ENCODE data around the gene CES2.
A peak's percentile ranks its signal among the peaks of the same experiment; 100 is the strongest.
"Not testable (repeated sequence)": the region's sequence is repeated elsewhere in the genome, so short reads cannot be mapped to it uniquely, and the experiment has no call there.

Gene CES2, protein sequence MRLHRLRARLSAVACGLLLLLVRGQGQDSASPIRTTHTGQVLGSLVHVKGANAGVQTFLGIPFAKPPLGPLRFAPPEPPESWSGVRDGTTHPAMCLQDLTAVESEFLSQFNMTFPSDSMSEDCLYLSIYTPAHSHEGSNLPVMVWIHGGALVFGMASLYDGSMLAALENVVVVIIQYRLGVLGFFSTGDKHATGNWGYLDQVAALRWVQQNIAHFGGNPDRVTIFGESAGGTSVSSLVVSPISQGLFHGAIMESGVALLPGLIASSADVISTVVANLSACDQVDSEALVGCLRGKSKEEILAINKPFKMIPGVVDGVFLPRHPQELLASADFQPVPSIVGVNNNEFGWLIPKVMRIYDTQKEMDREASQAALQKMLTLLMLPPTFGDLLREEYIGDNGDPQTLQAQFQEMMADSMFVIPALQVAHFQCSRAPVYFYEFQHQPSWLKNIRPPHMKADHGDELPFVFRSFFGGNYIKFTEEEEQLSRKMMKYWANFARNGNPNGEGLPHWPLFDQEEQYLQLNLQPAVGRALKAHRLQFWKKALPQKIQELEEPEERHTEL
- 46.8 to 59.2 (median 50.8) reads per million in 4 experiments for total RNA-seq

DNA sequence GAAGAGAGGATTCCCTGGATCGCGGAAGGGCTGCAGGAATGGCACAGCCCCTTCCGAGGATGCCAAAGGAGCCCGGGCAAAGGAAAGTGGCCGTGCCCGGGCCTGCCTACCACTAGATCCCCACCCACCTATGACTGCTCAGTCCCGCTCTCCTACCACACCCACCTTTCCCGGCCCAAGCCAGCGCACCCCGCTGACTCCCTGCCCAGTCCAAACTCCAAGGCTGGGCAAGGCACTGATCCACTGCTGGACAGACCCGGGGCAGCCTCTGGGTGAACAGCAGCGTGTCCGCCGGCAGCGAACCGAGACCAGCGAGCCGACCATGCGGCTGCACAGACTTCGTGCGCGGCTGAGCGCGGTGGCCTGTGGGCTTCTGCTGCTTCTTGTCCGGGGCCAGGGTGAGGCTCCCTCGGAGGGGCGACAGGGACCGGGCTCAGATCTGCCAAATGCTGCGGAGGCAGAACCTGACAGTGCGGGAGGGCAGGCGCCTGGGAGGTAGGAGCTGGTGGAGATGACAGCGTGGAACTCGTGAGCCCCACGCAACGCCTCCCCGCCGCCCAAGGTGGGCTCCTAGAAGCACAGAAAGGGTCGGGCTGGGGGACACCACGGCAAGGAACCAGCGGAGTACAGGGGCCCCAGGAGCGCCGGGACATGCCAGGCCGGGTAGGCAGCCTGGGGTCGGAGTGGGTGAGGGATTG is at the start of gene CES2:
Gene CES2 (plus strand): TSS at position 203 of the 698 bp plus-strand sequence. CDS start 120 bp downstream, at position 323.
- no peak for DNase-seq

DNA sequence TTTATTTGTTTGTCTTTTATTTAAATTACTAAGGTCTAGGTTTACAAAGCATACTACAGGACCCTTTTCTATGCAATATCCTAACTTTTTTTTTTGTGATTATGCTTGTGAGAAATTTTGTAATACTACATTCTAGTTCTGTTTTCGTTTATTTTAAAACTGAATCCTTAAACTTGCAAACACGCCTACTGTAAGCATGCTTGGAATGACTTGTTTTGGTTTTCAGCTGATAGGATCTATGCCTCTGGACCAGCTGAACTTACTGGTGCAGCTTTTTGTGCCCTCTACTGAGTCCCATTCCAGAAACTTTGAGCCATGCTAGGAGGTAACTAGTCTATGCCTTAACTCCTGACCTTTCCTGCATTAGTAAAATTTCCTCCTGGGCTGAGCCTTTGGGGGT is 49.0 kb upstream of the CES2 start:
- DNase-seq = no peak

DNA sequence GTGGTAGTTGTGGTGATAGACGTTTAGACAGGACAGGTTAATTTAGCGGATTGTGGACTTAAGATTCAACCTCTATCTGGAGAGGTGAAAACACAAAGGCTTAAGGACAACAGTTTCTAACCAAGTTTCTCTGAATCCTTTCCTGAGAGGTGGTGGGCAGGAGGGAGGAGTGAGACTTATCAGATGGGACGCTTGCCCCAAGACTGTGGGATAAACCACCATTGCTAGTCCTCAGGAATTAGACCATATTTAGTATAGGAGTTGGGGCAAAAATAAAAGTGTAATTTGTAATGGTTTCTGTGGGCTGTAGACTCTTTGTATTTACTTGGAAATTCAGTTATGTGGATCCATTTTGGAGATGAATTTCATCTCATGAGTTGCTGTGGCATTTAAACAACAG is 48.4 kb upstream of the CES2 start:
- no peak for DNase-seq

DNA sequence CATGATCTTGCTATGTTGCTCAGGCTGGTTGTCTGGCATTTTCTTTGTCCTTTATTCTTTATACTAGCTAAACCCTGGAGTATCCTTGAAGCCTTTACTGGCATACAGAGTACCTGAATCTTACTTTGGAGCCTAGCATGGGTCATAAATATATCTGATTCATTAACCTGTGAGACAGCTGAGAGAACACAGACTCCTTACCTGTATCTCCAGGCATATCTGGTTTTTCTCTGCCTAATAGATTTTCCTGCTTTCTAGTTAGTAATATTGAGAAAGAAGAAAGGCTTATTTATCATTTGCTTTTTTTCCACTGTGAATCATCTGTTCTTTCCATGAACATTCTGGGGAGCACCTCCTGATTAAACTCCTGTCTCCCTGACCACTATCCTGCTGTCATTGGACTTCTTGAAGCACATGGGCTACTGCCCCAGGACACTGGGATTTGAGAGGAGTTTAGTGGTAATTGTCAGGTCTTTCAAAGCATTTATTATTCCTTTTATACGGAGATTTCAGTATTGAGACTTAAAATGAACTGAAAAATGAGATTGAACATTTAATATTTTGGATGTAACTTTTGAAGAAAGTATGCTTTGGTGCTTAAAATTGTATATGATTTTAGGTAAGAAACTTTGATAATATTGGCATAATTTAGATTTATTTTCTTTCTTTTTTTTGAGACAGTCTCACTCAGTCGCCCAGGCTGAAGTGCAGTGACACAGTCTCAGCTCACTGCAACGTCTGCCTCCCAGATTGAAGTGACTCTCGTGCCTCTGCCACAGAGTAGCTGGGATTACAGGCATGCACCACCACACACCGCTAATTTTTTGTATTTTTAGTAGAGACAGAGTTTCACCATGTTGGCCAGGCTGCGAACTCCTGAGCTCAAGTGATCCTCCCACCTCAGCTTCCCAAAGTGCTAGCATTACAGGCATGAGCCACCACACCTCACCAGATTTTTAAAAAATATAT is 46.4 kb upstream of the CES2 start:
- no peak for DNase-seq

DNA sequence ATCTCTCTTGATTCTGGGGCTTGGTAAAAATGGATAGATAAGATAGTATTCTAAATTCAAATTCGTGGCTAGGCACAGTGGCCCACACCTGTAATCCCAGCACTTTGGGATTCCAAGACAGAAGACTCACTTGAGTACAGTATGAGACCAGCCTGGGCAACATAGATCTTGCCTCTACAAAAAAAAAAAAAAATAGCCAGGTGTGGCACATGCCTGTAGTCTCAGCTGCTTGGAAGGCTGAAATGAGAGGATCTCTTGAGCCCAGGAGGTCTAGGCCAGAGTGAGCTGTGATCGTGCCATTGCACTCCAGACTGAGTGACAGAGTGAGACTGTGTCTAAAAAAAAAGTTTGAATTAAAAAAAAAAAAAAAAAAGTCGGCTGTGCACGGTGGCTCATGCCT is 45.7 kb upstream of the CES2 start:
- no peak for DNase-seq

DNA sequence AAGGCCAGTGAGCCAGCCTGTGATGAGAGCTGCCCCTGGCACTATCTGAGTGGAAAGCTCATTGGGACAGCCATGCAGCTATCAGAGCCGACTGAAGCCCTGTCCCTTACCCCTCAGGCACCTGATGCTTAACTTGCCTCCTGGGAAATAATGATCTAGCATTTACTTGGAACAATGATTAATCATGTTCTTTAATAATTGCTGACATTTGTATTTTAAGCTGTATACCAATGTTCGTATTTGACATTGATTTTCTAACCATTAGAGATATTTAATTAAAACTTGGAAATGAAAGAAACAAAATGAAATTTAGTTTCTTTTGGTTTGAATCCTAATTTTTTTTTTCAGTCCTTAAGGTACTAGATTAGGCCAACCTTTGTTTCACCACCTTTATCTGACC is 44.5 kb upstream of the CES2 start:
- DNase-seq = no peak

DNA sequence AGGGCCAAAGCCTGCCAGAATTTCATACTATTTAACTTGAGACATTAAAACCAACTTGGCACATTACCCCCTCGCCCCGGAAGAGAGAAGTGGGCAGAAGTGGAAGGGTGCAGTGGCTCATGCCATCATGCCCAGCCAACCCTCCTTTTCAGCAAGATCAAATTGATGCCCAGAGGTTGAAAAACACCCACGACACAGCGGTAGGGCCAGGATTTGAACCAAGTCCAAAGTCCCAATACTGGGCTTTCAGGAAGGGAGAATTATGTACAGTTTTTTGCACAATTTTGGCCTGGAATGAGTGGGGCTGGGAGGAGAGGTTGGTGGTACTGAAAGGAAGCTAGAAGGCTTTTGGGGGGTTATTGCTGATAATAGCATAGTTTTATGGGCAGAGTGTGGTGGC is 44.0 kb upstream of the CES2 start:
- no peak for DNase-seq

DNA sequence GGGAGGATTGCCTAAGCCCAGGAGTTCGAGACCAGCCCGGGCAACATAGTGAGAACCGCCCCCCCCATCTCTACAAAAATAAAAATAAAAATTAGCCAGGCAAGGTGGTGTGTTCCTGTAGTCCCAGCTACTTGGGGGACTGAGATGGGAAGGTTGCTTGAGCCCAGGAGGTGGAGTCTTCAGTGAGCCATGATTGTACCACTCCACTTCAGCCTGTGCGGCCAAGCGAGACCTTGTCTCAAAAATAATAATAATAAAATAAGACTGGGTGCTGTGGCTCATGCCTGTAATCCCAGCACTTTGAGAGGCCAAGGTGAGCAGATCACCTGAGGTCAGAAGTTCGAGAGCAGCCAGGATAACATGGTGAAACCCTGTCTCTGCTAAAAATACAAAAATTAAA is 43.5 kb upstream of the CES2 start:
- no peak for DNase-seq

DNA sequence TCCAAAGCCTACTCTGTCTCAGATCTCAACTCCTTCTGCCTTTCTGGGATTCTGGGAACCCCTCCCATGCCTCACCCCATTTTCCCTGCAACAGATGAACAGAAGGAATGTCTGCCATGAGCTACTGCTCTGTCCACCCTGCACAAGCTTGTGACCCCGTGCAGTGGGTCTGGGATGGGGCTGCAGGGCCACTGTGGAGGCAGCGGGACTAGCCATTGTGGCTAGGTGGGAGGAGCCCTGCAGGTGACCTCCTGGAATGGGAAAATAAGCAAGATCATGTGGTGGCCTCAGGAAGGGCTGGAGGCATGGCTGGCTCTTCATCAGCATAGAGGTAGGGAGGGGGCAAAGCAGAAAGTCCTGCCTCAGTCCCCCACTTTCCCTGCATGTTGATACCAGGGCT is 41.3 kb upstream of the CES2 start:
- no peak for DNase-seq

DNA sequence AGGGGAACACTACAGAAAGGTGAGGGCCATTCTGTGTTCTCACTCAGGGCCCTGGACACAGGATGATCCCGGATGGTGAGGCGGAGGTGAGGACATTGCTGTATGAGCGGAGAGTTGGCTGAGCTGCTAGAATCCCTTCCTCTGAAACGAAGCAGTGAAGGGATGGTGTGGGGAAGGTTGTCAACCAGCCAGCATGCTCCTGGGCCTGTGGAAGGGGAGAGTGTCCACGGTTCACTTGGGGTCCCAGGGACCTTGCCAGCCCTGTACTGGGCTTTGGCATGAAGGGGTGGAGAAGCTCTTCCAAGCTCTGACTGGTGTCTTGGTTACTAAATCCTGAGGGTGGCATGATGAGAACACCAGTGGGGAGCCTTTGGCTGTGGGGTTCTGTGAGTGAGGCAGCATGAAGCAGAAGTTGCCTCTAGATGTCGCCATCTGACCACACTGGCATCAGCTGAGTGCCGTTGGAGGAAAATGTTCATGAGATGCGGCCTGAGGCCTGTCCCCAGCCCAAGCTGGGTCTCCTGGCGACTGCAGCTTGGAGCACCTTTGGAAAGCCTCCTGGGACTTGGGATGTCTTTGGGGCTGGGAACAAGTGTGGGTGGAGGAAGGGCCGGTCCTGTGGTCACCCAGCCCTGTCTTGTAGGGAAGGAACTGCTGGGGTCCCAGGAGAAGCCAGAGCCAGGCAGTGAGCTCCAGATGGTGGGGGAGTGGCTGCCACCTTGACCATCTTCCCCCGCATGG is 40.2 kb upstream of the CES2 start:
- DNase-seq = peak; percentile 11

DNA sequence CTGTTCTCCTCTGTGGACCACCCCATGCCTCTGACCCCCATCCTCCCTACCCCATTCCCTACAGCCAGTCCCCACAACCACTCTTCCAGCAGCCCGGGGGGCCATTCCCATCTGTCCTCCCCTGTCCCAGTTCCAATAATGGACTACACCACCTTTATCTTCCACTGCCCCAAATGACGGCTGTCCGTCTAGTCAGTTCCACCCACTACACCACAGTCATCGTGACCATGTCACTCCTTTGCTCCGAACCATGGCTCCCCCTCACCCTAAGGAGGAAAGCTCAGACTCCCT is 39.7 kb upstream of the CES2 start:
- DNase-seq = no peak

DNA sequence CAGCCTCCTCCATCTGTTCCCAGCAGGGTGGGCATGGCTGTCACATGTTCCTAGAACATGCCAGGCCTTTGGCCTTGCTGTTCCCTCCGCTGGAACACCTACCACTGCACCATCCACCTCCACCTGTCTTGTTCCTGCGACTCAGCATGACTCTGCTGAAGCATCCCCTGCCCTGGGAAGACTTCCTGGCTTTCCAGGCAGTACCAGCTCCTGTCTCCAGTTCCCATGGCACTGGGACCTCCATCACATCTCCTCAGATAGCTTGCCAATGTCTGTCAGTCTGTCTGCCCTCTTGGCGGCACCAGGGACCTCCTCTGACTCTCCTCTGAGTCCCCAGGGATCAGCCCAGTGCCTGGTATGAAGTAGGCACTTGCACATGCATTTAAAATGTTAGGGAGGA is 39.3 kb upstream of the CES2 start:
- DNase-seq = no peak

DNA sequence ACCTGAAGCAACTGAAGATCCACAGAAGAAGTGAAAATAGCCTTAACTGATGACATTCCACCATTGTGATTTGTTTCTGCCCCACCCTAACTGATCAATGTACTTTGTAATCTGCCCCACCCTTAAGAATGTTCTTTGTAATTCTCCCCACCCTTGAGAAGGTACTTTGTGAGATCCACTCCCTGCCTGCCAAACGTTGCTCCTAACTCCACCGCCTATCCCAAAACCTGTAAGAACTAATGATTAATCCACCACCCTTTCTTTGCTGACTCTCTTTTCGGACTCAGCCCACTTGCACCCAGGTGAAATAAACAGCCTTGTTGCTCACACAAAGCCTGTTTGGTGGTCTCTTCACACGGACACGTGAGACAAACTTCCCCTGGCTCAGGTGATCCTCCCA is 38.6 kb upstream of the CES2 start:
- DNase-seq = not testable (repeated sequence)

DNA sequence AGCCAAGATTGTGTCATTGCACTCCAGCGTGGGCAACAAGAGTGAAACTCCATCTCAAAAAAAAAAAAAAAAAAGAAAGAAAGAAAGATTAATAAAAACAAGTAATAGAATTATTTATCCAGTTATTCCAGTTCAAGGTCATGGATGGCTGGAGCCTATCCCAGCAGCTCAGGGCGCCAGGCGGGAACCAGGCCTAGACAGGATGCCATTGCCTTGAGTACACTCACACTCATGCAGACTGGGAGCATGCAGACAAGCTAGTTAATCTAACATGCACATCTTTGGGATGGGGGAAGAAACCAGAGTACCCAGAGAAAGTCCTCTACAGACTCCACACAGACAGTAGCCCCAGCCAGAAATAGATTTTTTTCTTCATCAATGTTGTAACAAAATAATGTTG is 37.1 kb upstream of the CES2 start:
- no peak for DNase-seq

DNA sequence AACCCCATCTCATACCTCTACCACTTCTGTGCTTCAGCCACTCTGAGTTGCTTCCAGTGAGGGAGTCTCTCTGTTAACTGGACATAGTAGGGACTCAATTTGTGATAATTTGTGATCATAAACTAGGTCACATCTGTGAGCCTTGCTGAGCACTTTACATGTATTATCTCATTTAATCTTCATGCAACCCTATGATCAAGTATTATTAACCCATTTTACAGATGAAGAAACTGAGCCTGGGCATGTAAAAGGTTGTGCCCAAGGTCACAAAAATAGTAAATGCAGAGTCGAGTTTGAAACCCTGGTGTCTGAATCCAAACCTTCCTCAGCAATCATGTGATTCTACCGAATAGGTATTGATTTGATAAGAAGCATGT is 36.4 kb upstream of the CES2 start:
- DNase-seq = no peak

DNA sequence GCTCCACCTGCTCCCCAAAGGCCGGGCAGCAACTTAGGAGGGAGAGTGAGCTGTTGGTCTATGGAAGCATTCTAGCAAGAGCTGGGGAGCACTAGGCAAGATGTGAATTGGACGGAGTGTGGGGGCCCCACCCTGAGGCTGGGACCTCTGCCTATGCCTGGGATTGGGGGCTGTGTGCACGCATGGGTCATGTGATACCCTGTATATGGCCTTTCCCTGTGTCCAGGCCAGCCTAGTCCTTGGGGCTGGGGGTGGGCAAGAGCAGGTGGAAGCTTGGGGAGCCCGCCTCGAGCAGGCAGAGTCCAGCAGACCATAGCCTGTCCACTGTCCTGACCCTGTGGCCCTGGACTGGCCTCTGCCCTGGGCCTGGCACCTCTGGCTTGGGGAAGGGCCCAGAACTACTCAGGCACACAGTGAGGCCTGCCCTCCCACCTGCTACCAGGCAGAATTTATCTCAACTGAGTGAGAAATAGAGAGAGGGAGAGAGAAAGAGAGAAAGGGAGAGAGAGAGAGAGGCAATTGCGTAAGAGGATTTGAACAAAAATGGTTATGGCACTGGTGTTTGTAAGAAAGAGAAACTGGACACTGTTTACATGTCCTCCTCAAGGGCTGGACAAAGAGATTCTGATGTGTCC is 35.9 kb upstream of the CES2 start:
- DNase-seq = no peak

DNA sequence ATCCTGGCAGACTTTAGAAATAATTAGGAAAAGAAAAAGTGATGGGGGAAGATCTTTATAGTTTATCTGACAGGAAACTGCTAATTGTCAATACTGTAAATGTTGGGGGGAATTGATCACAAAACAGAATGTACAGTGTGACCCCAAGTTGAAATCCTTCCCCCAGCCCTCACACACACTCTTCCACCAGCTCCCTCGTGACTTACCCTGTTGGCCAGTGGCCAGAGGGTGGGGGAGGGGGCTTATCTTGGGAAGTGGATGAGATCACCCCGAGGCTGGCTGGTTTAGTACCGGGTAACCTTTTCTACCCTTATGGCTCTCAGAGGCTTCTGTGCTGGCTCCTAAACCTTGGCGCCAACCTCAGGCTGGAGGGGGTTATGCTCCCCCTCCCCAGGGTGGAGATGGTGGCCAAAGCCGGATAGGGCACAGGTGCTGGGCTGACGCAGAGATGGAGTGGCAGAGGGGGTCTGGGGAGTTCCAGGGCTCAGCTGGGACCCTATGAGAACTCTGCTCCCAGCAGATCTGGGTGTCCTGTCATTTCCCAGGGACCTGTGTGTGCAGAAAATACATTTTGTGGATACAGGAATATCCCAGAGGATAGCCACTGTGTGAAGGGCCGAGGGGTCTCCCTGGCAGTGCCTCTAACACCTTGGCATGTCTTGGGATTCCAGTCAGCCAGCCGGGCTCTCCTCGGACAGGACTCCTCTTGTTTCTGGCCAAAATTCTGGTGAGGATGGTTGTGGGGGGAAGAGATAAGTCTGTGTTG is 35.2 kb upstream of the CES2 start:
- DNase-seq = no peak

DNA sequence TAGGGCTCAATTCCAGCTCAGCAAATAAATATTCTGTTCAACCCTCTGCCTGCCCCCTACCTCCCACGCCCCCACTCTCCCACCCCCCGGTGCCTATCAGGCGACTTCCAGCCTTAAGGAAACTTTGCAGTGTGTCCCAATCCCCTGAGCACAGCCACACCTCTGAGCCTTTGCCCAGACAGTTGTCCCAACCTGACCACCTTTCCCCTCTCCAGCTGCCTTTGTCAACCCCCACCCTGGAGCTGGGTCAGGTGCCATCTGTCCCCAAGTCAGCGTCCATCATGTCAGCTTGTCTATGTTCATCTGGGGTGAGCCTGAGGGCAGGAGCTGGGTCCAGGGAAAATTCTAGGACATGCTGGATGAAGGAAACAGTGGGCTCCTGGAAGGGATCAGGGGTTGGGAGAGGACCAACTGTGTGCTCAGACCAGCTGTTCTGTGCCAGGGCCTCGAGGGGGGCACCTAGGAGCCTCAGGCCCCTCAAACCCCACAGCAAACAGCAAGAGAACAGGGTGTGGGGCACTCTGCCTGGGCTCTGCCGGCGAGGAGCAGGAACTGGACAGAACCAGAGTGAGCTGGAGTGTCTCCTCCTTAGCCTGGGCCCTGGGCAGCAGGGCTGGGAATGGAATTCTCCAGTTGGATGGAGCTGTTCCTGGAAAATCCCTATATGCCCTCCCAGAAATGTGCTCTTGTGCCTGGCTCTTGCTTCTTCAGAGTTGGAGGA is 34.4 kb upstream of the CES2 start:
- no peak for DNase-seq

DNA sequence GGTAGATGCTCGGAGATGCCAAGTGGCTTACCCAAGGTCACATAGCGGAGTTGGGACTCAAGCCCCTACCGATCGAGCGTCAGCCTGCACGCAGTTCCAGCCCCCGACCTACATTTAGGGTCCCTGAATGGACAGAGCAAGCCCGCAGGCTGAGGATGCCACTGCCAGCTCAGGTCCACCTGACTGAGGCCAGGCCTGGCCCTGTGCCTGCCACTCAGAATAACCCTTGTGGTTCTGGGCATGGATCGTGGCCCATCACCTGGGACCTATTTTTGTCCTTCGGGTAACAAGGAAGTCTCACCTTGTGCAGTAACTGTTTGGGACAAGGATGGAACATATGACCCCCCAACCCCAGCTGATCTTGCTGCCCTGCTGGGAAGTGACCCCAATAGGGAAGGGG is 33.7 kb upstream of the CES2 start:
- DNase-seq = no peak
